ENCODE data around the gene GRK7.

DNA sequence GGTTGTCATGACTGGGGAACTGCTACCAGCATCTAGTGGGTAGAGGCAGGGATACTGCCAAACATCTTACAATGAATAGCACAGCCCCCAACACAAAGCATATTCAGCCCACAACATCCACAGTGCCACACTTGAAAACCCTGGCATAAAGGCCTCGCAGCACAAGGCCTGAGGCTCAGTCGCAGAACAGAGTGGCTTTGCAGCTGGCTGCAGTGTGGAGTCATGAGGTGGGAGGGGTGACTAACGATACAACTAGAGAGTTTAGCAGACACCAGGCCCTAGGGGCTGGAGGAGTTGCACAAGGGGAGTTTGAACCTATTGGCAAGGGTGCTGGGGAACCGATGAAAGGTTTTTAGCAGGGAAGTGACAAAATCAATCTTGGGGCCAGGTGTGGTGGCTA is 32.1 kb downstream of the GRK7 start:
- TF ChIP-seq JUN (IDR thresholded peaks at IDR 0.05; ENCODE audit: borderline replicate concordance, insufficient read depth, insufficient read length, low read depth) (no peak), EZH2 (IDR thresholded peaks at IDR 0.05; ENCODE audit: borderline replicate concordance, low read depth, low read length, severe bottlenecking) (no peak), POLR2AphosphoS5 (IDR thresholded peaks at IDR 0.05; ENCODE audit: insufficient read depth, low read depth, low read length) (no peak), MYC (IDR thresholded peaks at IDR 0.05; ENCODE audit: low read depth, low read length) (no peak)
- TF ChIP-seq, protein P1, sequence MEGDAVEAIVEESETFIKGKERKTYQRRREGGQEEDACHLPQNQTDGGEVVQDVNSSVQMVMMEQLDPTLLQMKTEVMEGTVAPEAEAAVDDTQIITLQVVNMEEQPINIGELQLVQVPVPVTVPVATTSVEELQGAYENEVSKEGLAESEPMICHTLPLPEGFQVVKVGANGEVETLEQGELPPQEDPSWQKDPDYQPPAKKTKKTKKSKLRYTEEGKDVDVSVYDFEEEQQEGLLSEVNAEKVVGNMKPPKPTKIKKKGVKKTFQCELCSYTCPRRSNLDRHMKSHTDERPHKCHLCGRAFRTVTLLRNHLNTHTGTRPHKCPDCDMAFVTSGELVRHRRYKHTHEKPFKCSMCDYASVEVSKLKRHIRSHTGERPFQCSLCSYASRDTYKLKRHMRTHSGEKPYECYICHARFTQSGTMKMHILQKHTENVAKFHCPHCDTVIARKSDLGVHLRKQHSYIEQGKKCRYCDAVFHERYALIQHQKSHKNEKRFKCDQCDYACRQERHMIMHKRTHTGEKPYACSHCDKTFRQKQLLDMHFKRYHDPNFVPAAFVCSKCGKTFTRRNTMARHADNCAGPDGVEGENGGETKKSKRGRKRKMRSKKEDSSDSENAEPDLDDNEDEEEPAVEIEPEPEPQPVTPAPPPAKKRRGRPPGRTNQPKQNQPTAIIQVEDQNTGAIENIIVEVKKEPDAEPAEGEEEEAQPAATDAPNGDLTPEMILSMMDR (IDR thresholded peaks at IDR 0.05; ENCODE audit: extremely low read depth in 1 of 2, insufficient read depth in 1 of 2, low read depth in 1 of 2, low read length in 2 of 2), result no peak
- TF ChIP-seq, protein P2, sequence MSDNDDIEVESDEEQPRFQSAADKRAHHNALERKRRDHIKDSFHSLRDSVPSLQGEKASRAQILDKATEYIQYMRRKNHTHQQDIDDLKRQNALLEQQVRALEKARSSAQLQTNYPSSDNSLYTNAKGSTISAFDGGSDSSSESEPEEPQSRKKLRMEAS (IDR thresholded peaks at IDR 0.05; ENCODE audit: insufficient read depth, insufficient read length), result no peak

All from endothelial cell of umbilical vein (primary cell).